ENCODE data around the gene PCDH8. TPM values are rescaled to one million over a fixed set of nuclear protein-coding genes. Genes with fewer than 3 reads are reported as not detected.

The PCDH8 gene
- total RNA-seq, 4 donors from 2014 or later, result not detected

DNA sequence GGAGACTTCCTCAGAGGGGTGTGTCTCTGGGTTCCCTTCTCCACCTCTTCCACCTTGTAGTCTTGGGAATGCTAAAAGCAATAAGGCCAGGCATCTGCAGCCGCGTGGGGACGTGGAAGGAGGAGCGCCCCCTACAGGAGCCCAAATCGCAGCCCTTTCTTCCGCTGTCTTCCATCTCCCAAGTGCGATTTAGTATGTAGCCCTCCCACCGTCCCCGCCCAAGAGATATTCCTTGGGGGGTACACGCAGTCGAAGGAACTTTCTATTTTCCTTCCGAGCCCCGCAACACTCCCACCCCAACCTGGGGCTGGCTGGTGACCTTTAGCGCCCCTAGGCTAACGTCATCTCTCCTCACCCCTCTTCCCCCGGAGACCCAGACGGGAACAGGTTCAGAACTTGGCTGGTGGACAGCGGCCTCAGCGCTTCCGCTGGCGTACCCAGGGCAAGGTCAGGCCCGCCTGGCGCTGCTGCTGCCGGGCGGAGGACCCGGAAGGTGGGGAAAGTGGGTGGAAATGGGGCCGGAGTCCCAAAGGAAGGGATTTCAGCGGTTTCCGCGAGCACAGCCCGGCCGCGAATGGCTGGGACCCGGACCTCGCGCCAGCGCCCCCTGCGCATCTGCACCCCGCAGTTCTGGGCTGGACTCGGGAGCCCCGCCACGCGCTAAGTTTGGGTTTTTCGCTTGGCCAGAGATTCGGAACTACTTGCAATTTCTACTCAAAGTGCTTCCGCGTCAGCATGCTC is 2.1 kb upstream of the PCDH8 start:
- TF ChIP-seq, protein P1, sequence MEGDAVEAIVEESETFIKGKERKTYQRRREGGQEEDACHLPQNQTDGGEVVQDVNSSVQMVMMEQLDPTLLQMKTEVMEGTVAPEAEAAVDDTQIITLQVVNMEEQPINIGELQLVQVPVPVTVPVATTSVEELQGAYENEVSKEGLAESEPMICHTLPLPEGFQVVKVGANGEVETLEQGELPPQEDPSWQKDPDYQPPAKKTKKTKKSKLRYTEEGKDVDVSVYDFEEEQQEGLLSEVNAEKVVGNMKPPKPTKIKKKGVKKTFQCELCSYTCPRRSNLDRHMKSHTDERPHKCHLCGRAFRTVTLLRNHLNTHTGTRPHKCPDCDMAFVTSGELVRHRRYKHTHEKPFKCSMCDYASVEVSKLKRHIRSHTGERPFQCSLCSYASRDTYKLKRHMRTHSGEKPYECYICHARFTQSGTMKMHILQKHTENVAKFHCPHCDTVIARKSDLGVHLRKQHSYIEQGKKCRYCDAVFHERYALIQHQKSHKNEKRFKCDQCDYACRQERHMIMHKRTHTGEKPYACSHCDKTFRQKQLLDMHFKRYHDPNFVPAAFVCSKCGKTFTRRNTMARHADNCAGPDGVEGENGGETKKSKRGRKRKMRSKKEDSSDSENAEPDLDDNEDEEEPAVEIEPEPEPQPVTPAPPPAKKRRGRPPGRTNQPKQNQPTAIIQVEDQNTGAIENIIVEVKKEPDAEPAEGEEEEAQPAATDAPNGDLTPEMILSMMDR (IDR thresholded peaks at IDR 0.05; ENCODE audit: low read depth), result no peak

DNA sequence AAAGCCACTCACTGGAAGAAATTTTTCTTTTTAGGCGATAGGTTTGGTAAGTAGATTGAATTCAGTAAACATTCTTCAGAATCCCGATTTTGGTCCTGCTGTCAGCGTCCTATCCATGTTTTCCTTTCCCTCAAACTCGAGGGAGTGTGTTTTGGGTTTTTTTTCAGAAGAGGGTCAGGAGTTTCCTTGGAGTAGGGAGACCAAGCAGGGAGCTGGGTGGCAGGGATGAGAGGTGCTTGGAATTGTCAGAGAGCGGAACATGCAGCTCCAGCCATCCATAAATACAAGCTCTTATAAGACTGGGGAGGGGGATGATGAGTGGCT is 1.6 kb upstream of the PCDH8 start:
- TF ChIP-seq, protein P1 (IDR thresholded peaks at IDR 0.05; ENCODE audit: low read depth), result no peak

DNA sequence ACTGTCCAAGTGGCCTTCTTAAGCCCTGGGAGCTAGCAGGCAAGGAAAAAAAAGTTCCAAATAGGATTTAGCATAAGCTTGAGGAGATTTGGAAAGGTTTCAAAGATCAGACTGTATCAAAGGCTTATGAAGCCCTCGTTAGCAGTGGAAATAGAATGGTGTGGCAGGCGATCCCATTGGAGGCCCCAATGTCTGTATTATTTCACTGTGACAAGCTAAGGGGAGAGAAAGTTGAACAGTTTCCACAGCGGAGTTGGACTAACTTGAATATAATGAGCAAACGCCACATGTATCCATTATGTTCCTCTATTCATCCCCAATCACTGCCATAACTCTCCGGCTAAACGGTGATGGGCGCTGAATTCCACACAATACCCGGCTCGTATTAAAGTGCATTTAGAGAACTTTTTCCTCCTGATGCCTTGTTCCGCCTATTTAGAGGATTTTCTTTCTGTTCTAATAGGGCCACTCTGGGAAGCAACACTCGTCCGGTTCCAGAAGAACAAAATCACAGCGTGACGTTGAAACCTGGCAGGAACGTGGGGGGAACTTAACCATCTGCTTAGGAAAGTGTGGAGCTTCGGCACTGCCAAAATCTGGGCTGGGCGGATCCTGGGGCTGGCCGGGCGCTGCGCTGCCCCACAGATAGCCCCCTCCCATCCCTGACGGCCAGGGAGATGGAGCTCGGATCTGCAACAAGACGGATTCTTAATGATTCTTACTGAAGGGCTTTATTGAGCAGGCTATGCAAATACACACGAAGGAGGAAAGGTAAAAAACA is 1.0 kb upstream of the PCDH8 start:
- TF ChIP-seq, protein P1 (IDR thresholded peaks at IDR 0.05; ENCODE audit: low read depth), result no peak

DNA sequence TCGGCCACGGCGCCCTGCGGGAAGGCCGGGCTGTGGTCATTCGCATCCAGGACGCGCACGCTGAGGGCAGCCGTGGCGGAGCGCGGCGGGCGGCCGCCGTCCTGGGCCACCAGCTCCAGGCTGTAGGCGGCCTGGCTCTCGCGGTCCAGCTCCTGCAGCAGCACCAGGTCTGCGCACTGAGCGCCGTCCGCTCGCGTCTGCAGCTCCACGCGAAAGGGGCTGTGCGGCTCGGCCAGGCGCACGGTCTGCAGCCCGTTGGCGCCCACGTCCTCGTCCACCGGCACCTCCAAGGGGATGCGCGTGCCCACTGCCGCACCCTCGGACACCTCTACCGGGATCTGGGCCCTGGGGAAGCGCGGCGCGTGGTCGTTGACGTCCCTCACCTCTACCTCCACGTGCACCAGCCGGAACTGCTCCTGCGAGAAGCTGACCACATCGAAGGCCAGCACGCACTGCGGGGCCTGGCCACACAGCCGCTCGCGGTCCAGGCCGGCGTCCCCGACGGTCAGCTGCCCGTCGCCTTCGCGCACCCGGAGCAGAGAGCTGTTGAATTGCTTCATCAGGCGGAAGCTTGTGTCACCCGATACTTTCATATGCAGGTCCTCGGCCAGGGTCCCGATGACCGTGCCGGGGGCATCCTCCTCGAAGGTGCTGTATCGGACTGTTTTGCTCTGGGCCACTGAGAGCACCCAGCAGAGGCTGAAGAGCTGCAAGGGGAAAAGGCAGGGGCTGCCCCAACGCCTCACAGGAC is 583 bp downstream of the PCDH8 start:
- TF ChIP-seq, protein P1 (IDR thresholded peaks at IDR 0.05; ENCODE audit: low read depth), result no peak

DNA sequence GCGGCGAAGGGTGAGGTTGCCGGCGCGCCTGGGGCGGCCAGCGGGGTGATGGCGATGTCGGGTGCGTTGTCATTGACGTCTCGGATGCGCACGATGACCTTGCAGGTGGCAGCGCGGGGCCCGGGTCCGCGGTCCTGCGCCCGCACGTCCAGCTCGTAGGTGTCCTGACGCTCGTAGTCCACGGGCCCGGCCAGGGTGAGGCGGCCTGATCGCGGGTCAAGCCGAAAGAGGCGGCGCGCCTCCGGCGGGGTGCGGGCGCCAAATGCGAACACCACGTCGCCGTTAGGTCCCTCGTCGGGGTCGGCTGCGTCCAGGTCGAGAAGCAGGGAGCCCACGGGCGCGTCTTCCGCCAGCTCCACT is 1.1 kb downstream of the PCDH8 start:
- TF ChIP-seq, protein P1 (IDR thresholded peaks at IDR 0.05; ENCODE audit: low read depth), result no peak

DNA sequence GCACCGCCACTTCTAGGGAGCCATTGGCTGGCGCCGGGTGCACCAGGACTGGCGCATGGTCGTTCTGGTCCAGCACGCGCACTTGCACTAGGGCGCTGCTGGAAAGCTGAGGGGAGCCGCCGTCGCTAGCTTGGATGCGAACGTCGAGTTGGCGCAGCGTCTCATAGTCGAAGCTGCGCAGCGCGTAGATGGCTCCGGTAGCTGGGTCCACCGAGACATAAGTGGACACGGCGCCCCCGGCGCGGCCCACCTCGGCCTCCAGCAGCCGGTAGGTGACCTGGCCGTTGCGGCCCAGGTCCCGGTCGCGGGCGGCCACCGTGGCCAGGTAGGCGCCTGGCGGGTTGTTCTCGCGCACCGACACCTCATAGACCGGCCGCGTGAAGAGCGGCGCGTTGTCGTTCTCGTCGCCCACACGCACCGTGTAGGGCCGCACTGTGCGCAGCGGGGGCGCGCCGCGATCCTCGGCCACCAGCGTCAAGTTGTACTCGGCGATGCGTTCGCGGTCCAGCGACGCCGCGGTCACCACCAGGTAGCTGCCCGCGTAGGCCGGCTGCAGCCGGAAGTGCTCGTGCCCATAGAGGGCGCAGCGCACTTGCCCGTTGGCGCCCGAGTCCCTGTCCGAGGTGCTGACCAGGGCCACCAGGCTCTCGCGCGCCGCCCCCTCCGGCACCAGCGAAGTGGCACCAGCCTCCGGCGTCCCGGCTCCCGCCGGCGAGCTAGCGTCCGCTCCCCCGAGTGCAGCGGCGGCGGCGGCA is 1.7 kb downstream of the PCDH8 start:
- TF ChIP-seq, protein P1 (IDR thresholded peaks at IDR 0.05; ENCODE audit: low read depth), result no peak

All from subcutaneous adipose tissue (tissue), 4 donors.